GF-D8 (cell line): ENCODE results near the gene TGM5.
"Not testable (repeated sequence)": the region's sequence is repeated elsewhere in the genome, so short reads cannot be mapped to it uniquely, and the experiment has no call there.

Experiments used
- DNase-seq: peaks from one replicate; lab custom pipeline; 2025; lab: John Stamatoyannopoulos, UW

Gene TGM5

DNA sequence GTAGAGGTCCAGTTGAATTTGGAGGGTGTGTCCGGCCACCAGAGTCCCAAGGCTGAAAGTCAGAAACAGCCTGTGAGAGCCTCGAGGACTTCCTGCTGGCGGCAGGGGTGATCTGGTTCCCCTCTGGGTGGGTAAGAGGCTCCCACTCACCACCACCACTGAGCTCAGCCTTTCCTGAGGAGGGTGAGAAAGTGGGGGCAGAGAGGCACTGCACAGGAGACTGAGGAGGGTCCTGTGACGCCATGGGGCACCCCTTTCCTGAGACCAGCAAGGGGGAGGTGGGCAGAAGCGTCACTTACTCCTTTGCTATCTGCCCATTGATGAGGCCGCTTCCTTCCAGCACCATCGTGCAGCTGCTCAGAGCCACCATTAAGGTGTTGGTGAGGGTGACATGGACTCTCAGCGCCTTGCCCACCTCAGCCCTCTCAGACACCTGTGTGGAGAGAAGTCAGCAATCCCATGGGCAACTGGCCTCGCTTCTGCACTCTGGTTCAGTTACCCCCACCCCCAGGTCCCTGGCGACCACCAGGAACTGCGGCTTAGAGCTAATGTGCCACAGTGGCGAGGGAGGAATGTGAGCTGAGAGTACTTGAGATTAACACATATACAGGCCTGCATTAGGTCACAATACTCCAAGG lies 10.0 kb upstream of the TGM5 start:
- DNase-seq = no peak

DNA sequence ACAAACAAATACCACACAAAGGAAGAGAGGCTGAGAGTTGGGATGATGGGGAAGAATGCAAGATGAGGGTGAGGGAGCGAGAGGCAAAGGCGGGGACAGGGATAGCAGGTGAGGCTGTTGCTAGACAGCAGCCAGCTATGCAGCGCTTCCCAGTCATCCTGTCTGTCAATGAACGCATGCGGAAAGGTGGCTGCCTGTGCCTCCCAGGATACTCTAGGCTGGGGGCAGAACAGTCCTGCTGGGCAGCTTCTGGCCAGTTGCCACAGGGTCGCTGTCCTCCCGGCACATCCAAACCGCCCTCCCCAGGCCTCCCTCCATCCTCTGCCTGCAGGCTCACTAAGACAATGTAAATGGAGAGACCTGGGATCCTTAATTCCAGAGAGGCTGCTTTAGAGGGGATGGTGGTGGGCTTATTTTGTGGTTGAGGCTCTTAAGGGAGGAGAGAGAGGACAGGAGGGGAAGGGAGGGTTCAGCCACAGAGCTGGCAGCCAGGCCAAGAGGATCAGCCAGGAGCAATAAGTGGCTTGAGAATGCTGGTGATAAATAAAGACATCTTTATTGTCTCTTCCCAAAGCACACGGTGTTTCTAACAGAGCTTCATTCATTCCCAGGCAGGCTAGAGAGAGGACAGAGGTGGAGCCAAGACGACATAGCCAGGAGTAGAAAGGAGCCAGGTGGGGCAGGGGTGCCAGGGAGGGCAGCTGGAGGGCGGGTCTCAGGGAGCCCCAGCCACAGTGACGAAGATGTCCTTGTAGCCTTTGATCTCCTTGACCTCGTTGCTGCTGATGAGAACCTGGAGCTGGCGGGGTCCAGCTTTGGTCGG lies 9.2 kb upstream of the TGM5 start:
- DNase-seq = no peak

DNA sequence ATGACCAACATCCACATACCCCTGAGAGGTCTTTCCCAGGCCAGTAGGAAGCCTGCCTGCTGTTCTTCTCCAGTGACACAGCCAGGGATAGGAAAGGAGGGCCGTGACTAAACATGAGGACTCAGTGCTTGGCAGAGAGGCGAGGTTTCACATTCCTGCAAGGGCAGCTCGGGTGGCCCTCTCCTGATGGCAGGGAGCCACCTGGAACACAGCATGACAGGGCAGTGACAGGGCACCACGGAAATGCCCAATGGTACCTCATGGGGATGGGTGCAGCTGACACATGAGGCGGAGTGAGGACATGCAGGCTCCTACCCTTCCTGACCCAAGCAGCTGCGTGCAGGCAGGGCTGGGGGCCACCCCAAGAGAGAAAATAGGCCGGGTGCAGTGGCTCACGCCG lies 7.4 kb upstream of the TGM5 start:
- no peak for DNase-seq

DNA sequence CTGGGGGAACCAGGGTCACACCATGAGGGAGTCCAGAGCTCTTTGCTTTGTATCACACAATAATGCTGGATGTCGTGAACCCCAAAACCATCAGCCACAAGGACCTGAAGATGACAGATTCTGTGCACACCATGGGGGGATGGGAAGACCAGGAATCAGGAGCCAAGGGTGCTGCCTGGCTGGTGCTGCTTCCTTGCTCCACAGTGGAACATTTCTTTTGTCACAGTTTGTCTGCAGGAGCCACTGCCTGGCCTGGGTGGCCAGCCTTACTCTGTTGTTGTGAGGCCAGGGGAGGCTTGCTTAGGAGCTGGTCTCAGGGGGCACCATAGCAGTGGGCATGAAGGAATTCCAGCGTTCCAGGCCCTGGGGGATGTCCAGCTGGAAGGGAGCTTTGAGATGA lies 6.5 kb upstream of the TGM5 start:
- DNase-seq = no peak

DNA sequence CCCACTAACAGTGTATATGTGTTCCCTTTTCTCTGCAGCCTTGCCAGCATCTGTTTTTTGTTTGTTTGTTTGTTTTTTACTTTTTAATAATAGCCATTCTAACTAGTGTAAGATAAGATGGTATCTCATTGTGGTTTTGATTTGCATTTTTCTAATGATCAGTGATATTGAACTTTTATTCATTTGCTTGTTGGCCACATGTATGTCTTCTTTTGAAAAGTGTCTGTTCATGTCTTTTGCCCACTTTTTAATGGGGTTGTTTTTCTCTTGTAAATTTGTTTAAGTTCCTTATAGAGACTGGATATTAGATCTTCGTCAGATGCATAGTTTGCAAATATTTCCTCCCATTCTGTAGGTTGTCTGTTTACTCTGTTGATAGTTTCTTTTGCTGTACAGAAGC lies 5.2 kb upstream of the TGM5 start:
- not testable (repeated sequence) for DNase-seq

DNA sequence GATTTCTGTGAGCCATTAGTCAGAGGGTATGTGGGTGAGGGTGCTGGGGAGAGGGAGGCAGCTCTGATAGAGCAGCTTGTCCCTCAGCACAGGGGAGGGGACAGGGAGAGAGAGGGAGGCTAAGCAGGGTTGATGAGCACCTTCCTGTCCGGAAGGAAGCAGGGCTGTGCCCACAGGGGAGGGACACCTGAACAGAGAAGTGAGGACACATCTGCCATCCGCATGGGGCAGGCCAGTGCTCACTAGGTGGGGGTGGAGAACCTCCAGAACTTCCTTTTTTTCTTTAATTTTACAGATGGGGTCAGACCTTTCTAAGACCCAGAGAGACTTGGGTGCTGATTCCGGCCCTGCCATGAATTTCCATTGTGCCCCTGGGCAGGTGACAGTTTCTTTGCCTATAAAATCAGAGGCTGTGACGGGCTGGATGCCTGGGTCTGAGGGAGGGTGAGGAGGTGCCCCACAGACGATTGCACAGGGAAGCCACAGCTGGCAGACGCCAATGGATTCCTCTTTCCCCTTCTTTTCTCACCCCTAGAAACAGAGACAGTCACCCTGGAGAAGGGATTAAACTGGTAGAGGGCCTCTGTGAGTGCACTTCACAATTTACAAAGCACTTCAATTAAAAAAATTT lies 4.1 kb upstream of the TGM5 start:
- DNase-seq = peak; percentile 66

DNA sequence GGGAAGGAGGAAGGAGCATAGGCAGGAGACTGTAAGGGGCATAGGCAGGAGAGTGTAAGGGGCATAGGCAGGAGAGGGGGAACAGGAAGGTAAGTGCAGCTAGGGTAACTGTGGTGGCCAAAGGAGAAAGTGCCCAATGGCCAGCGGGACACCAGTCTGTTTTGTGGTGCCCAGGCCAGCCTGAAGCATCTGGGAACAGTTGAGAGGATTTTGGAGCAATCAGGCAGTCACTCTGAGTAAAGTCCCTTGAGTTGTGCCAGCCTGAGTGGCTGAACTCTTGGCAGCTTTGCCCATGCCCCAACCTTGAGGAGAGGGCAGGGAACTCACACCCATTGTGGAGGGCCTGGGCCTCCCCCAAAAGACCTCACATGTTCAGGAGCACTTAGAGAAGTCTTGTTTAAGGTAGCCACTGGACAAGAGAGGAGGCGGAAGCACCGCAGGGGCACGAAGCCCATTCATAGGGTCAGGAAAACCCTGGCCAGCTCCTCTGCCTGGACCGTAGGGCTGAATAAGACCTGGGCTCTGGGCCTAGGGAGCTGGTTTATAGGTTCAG lies 3.5 kb upstream of the TGM5 start:
- DNase-seq = no peak

DNA sequence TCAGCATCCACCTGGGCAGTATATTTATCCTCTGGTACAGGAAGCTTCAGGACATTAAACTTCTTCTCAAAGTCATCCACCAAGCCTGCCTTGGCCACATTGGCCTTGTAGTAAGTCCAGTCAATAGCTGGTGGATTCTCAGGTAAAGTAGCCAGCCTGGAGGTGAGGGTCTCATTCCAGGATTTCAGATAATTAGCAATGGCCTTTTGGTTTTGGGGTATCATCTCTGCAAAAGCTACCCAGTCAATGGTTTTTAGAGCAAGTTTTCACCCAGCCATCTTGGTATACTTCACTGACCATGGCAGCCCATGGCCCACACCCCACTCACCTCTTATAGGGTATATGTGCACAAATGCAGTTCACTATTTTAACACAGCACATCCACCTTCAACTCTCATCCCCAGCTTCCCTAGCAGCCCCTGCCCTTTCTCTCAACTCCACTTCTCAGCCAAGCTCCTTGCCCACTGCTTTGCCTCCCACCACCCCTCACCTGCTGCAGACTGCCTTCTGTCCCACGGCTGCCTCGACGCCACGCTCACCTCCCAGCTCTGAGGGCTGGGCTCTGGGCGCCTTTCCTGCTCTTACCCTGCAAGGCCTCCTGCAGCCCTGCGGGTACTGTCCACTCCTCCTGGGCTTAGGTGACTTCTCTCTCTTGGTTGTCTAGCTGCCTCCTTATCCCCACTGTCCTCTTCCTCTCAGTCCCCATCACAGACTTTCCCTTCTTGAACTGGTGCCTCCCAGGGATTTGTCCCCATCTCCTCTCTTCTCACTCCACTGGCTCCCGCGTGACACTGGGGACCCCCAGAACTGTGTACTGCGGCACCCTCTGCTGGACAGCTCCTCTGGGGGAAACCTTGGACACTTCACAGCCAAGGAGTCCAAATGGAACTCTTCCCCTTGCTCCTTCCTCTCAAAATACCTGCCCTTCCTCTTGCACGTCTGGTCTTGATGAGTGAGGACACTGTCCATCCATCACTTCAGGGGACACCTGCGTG lies 1.7 kb upstream of the TGM5 start:
- no peak for DNase-seq

DNA sequence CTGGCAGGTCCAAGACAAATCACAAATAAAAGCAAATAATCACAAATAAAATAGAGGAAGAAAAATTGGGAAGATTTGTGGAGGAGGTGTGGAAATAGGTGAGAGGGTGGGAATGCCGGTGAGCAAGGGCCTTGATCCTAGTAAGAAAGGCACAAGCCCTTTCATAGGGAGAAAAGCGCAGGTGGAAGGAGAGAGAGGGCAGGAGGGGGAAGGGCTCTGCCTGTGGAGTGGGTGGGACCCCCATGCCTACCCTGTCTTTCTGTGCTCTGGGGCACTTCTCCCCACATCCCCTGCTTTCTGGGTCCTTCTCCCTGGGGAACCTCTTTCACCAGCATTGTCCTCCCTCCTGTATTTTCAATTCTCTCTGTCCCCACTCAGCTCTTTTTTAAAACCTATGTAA lies 711 bp upstream of the TGM5 start:
- no peak for DNase-seq

DNA sequence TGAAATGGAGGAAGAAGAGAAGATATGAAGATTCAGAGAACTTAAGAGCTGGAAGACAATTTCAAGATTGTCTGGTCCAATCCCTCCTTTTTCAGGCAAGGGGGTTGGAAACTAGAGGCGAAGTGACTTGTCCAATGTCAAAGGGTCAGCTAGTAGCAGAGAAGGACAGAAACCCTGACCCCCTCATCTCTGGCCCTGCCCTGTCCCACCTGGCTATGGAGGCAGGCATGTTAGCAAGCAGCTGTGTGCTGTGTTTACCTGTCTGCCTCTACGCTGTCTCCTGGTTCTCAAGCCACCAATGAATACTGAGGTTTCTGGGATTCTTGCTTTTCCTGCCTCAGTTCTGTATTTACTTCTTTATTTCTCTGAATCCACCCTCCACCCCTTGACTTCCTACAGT lies 342 bp downstream of the TGM5 start:
- no peak for DNase-seq

DNA sequence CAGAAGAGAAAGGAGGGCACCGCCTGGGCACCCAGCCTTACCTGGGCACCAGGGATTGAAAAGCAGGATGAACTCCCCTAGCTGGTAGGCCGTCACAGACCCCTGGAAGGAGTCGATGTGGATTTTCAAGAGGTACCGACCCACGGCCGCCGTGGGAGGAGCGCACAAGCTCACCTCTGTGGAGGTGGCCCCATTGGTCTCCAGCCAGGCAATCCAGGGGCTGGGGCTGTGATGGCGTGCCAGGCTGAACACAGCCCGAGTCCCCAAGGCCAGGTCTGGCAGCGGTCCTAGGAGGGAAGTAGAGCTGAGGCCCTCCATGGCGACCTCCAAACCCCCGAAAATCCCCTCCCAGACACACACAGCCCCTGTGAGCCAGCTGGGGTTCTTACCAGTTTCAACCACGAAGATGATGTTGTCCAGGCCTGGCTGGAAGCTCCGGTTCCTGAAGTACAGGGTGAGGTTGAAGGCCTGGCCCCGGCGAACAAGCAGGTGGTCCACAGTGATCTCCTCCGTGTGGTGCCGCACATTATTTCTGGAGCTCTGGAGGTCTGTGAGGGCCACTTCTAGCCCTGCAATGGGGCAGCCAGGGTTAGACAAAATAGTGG lies 6.6 kb downstream of the TGM5 start:
- no peak for DNase-seq

DNA sequence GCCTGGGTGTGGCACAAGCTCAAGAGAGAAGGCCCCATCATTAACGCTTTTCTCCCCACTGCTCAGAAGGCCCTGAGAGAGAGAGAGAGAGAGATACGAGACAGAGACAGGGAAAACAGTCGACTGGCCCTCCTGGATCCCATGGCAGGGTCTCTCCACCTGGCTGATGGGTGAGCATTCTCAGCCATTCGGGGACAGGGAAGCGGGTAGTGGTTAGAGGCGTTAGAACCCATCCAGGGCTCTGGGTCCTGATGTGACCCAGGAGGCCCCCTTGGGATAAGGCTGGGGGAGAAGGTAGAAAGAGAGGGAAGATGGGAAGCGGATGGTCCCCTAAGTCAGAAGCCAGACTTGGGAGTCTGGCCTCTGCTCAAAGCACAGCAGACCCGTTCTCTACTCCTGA lies 7.9 kb downstream of the TGM5 start:
- no peak for DNase-seq

DNA sequence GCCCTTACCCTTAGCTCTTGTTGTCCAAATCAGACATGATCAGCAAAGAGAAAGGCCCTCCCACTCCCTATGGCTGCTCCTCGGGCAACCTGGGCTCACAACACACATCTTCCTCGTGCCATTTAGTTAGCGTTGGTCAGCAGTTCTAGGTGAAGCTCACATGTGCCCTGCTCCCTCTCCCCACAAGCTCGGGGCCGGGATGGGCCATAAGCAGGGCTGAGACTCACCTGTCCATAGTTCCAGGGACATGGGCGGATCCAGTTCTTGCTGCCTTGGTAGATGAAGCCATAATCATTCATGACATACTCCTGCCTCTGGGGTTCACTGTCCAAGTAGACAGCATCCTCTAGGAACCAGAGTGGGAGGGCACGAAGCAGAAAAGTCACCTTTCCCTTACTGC lies 10.4 kb downstream of the TGM5 start:
- DNase-seq = no peak

DNA sequence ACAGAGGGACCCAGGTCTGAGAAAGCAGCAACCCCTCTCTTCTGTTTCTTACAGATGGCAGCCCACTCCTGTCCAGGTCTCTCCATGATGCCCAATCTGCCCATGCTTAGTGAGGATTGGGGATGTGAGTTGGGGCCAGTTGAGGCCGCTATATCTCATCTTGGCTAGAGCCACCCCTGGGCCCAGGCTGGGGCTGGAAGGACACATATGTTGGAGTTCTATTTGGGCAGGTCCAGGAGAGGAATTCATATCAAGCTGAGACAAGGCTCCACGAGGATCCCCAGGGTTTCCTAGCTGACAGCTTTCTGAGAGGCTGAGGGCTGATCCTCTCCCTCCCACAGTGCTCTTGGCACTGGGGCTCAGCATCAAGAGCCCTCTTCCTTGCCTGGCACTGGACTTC lies 11.4 kb downstream of the TGM5 start:
- no peak for DNase-seq

DNA sequence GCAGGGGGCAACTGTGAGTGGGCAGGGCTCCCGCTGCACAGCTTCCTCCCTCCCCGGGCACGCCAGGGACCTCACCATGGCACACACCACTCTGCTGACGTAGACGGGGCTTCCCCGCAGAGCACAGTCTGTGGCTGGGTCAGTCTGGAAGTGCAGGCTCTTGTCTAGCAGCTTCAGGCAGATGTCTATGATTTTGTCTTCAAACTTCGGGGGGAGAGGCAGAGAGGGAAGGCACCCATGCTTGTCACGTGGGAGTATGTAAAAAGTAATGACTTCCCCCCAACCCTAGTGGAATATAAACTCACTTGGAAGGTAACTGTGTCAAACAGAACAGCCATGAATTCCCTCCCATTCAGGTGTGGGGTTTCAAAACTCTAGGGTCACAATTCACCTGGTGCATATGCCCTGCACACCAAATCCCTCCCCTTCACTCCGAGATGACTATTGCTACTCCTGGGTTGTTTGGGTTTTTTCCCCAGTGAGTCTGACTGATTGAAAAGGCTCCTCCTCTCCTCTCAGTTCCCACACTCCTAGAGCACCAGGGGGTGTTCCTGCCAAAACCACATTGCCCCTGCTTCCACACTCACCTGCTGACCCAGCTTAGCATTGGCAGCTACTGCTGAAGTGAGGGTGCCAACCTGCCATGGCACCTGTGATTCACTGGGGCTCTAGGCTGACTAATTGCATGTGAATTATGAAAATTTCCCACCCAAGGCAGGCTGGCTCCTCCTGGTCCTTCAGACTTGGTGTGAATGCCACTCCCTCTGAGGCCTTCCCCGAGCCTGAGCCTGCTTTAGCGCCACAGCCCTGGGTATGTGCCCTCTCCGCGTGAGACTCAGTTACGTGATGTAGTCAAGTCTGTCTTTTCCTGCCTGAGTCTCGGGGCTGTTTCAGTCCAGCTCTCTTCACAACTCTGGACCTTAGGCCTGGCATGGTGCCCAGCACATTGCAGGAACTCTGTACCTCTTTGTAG lies 13.0 kb downstream of the TGM5 start:
- no peak for DNase-seq

DNA sequence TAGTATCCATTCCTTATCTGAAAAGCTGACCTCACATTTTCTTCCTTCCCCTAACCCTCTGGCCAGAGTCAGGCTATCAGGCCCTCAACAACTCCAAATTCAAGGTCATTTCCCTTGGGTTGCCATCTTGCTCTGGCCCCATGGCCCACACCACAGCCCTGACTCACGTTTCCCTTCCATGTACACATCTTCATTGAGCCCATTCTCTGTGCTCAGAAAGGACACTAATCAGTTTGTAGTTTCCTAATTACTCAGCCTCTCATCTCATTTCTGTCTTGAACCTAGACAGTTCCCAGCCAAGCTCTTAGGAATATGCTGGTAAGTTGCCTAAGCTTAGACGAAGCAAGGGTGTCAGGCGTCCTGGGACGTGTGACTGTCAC lies 14.9 kb downstream of the TGM5 start:
- no peak for DNase-seq

DNA sequence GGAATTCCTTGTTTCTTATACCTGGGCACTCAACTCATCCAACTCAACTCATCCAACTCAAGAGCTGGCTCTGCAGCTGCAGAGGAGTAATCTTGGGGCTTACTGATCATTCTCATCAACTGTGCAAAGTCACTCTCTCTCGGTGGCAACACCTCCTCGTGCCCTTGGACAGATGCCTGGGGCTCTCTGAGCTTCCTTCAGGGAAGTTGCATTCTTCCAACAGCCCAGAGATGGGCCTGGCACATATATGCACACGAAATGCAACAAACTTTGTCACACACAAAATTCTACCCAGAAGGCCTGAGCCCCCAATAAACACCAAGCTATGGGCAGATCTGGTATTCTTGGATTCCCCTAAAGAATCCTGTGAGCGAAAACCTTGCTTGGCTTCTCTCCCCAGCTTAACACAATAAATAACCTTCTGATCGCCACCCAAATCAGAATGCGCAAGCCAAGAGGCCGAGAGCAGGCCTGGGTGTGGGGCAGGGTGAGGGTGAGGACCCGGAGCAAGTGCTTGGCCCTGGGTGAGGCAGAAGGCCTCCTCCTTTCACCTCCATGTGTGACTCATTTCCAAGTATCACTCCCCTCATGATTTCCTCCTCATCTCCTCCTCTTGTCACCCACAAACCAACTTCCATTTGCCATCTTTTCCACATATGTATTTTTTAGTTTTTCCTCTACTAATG lies 15.4 kb downstream of the TGM5 start:
- DNase-seq = no peak

DNA sequence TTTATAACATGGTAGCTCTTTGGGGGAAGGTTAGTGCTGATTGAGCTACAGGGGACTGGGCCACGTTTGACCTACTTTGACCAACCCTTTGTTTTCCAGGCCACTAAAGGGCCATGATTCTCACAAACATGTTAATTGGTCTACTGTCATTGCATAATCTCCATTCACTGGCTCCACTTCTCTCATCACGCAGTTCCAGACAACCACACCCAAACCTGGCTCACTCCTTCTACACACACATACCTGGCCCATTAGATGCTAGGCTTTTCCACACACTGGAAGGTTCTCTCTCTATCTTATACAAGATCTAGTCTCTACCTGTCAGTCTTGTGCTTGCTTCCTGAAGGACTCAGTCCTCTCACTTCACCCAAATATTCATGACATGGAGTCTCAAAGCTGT lies 15.9 kb downstream of the TGM5 start:
- DNase-seq = no peak

DNA sequence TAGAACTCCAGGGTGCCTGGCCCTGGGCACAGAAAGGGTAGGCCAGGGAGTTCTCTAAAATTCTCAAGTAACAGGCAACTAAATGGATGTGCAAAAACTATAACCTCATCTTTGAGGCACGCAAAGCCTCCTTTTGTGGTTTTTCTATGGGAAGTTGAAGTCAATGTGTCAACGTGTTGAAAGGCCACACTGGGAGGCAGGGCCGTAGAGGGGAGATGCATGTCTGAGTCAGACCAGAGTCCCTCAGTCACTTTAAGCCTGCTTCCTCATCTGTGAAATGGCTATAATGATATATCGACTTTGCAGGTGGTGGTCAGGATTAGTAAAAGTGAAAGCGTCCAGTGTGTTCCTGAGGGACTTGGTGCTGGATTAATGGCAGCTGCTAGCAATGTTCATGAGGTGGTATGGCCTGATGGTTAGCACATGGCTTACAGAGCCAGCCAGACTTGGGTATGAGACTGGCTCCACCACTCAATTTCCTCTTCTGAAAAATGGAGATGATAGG lies 17.0 kb downstream of the TGM5 start:
- DNase-seq = peak; percentile 51
